GM12878 (cell line): ENCODE results near the gene NUAK1. TPM values are rescaled to one million over a fixed set of nuclear protein-coding genes. Genes with fewer than 3 reads are reported as not detected.

Experiments used
- ATAC-seq: fragments of 200-7000 bp; cut with Tn5 transposase; 3 replicates; pipeline ENCODE4 v1.9.1; 2020; ENCODE audit warnings: mild to moderate bottlenecking, moderate library complexity
- BruUV-seq: library from RNA; stranded (reverse); fragments of 400-500 nt; replicated peaks from 2 replicates; lab custom pipeline; 2021; lab: Mats Ljungman, UMichigan
- CTCF ChIA-PET: fragments of 300-600 bp; sonication (Branson Sonifier 250); formaldehyde crosslinking; extraction: SDS; loops from one replicate; lab custom pipeline; 2021; ENCODE audit warnings: inconsistent platforms; lab: Yijun Ruan, JAX
- POLR2A ChIA-PET: fragments of 350-600 bp; formaldehyde crosslinking; extraction: SDS; loops from one replicate; lab custom pipeline; 2021; ENCODE audit warnings: inconsistent platforms; lab: Charles Lee
- RAD21 ChIA-PET: fragments of 300-600 bp; sonication (Branson Sonifier 250); formaldehyde crosslinking; loops from one replicate; lab custom pipeline; 2023; ENCODE audit warnings: antibody characterized with exemption; ENCODE audit not compliant: unreplicated experiment; lab: Charles Lee
- SMC1A ChIA-PET: fragments of 300-600 bp; sonication (Branson Sonifier 250); formaldehyde crosslinking; loops from one replicate; lab custom pipeline; 2023; ENCODE audit not compliant: unreplicated experiment, uncharacterized antibody; lab: Charles Lee
- DNase-seq: peaks from one replicate; pipeline ENCODE4 v3.0.0-alpha.2; 2011; ENCODE audit warnings: low read depth, low spot score
- FAIRE-seq: peaks from 3 replicates; lab custom pipeline; 2011; peaks lifted over from hg19 to GRCh38; lab: Jason Lieb, UNC
- H2AFZ ChIP-seq: 2 replicates; pipeline ENCODE4 v1.6.0; 2011; ENCODE audit warnings: low read depth, low read length, control low read depth; ENCODE audit not compliant: control insufficient read depth
- H3K27ac ChIP-seq: 2 replicates; pipeline ENCODE4 v1.5.1; 2011; ENCODE audit warnings: control low read depth; ENCODE audit not compliant: control insufficient read depth, insufficient read depth
- H3K27me3 ChIP-seq, 2 experiments: replicated peaks in 1 of 2; 2 replicates each; pipeline versions ENCODE4 v1.6.0 to v1.6.1; 2011; ENCODE audit warnings: low read length in 1 of 2; ENCODE audit not compliant: control insufficient read depth in 2 of 2, insufficient read depth in 2 of 2
- H3K36me3 ChIP-seq, 2 experiments: 2 replicates each; pipeline ENCODE4 v1.5.1; 2011; ENCODE audit warnings: low read length in 1 of 2; ENCODE audit not compliant: control insufficient read depth in 2 of 2, insufficient read depth in 2 of 2
- H3K4me1 ChIP-seq: 2 replicates; pipeline ENCODE4 v1.6.1; 2011; ENCODE audit warnings: mild to moderate bottlenecking, low read length, moderate library complexity, mixed read lengths; ENCODE audit not compliant: control insufficient read depth, insufficient read depth
- H3K4me2 ChIP-seq: 2 replicates; pipeline ENCODE4 v1.6.0; 2011; ENCODE audit warnings: control low read depth; ENCODE audit not compliant: control insufficient read depth, insufficient read depth
- H3K4me3 ChIP-seq: fragments of 200-600 bp; sonication (generic); 2 replicates; pipeline ENCODE4 v1.5.1; 2016
- H3K79me2 ChIP-seq: 2 replicates; pipeline ENCODE4 v1.6.0; 2011; ENCODE audit warnings: low read length; ENCODE audit not compliant: control insufficient read depth, insufficient read depth
- H3K9ac ChIP-seq: 2 replicates; pipeline ENCODE4 v1.8.0; 2011; ENCODE audit warnings: low read length, control low read depth, mixed read lengths; ENCODE audit not compliant: control insufficient read depth, insufficient read depth
- H3K9me3 ChIP-seq: replicated peaks from 3 replicates; pipeline ENCODE4 v1.5.1; 2011; ENCODE audit warnings: mild to moderate bottlenecking, low read length; ENCODE audit not compliant: control insufficient read depth, insufficient read depth
- H4K20me1 ChIP-seq: 2 replicates; pipeline ENCODE4 v1.6.0; 2011; ENCODE audit not compliant: control insufficient read depth, insufficient read depth
- MYB ChIP-seq: fragments of 150-350 bp; IDR thresholded peaks from 2 replicates; pipeline ENCODE4 v1.6.1; 2014; ENCODE audit warnings: mild to moderate bottlenecking, low read depth, low read length, borderline replicate concordance
- NFXL1 ChIP-seq: fragments of 450-650 bp; IDR thresholded peaks from 2 replicates; pipeline ENCODE4 v1.6.1; 2017; ENCODE audit warnings: antibody characterized with exemption, mild to moderate bottlenecking, borderline replicate concordance
- RBBP5 ChIP-seq: fragments of 200-600 bp; sonication (generic); conservative IDR thresholded peaks from 2 replicates; pipeline ENCODE4 v1.6.1; 2016
- YY1 ChIP-seq: IDR thresholded peaks from 2 replicates; pipeline ENCODE4 v1.6.1; 2011; ENCODE audit warnings: low read depth, mild to moderate bottlenecking, low read length
- ZNF24 ChIP-seq: fragments of 450-650 bp; IDR thresholded peaks from 2 replicates; pipeline ENCODE4 v1.6.1; 2017; ENCODE audit warnings: antibody characterized with exemption, mild to moderate bottlenecking
- ZNF687 ChIP-seq: fragments of 450-650 bp; IDR thresholded peaks from 2 replicates; pipeline ENCODE4 v1.6.1; 2017; ENCODE audit warnings: mild to moderate bottlenecking, moderate library complexity
- WGBS: methylation state at CpG from one replicate; pipeline ENCODE4 v1.1.6; 2016; ENCODE audit warnings: low lambda C conversion rate; ENCODE audit not compliant: insufficient replicate concordance, insufficient coverage; ENCODE audit errors: missing lambda C conversion rate; 5-methylcytosine and 5-hydroxymethylcytosine counted together
- in situ Hi-C: fragments of 300-500 bp; cut with MboI; formaldehyde crosslinking; loops from 9 replicates; pipeline ENCODE4 v1.14.3; 2018; ENCODE audit warnings: mixed read lengths
- intact Hi-C: fragments of 100-400 bp; cut with micrococcal nuclease; formaldehyde crosslinking; loops from one replicate; pipeline ENCODE4 v1.14.2; 2022; ENCODE audit not compliant: unreplicated experiment
- polyA plus RNA-seq, 11 experiments: library from polyadenylated mRNA; depleted of rRNA in 4 of 11; unstranded in 6 of 11; stranded (reverse) in 5 of 11; fragments of >200 nt; fragmentation: Nextera tagmentation in 4 of 11; fragmentation: Illumina TruSeq in 1 of 11; extraction: Ambion mirVana in 4 of 11; extraction: Trizol in 1 of 11; gene quantifications; 1 replicate in 1 of 11; 2 replicates in 10 of 11; pipeline versions ENCODE4 v1.2.1 to v1.2.3, GENCODE V29; 2011 to 2016; ENCODE audit warnings: inconsistent platforms in 2 of 11, missing spikeins in 2 of 11, low read depth in 1 of 11
- total RNA-seq, 4 experiments: library from RNA; depleted of rRNA in 3 of 4; stranded (reverse); fragments of >200 nt in 3 of 4; fragmentation: Illumina TruSeq in 1 of 4; extraction: Trizol in 1 of 4; gene quantifications; 2 replicates each; pipeline versions ENCODE4 v1.2.1 to v1.2.3, GENCODE V29; 2013 to 2021

The NUAK1 gene
- total and polyA plus RNA-seq, 10 of the 15 experiments (the other 5 are each of a cell fraction or from before 2014, with no cell fraction given) = 0.03 to 0.42 (median 0.08) TPM; not detected in 2

- in situ Hi-C loops = no loop called here
Observed at GRCh38 chr12:106109168-106109910, 29.4 kb downstream of the NUAK1 start.

More at GRCh38 chr12:106109168-106109910, 29.4 kb downstream of the NUAK1 start:
- no peak overlapping the region for H3K4me2 ChIP-seq
- no peak overlapping the region for H3K9ac ChIP-seq
- SMC1A ChIA-PET = interaction anchor here (1.8 kb wide), 1 partner anchor 9 kb away, joined by 9 read pairs; no protein-coding TSS in a partner anchor
- CTCF ChIA-PET = interaction anchor here (0.7 to 1.3 kb wide), 3 partner anchors 9 to 28 kb away, joined by 3 to 4 read pairs (median 4); no protein-coding TSS in a partner anchor
- DNase-seq = no peak
- H3K27ac ChIP-seq = no peak overlapping the region
- no TSS peak for BruUV-seq
- H4K20me1 ChIP-seq = no peaks in the 10 kb centered on the region
- no peaks in the 10 kb centered on the region for H3K4me1 ChIP-seq
- RAD21 ChIA-PET = no interaction called here
- no peaks in the 10 kb centered on the region for H3K36me3 ChIP-seq
- intact Hi-C loops = no loop called here
- no peak overlapping the region for H2AFZ ChIP-seq
- no peak for FAIRE-seq
- TF ChIP-seq NFXL1 (no peak), ZNF24 (no peak), MYB (no peak), RBBP5 (no peak), ZNF687 (no peak), YY1 (no peak)
- POLR2A ChIA-PET = no interaction called here
- ATAC-seq = no peak
- 27% methylated on average over 4 of the region's 4 CpGs for whole genome bisulfite sequencing
- H3K79me2 ChIP-seq = no peaks in the 10 kb centered on the region
- H3K27me3 ChIP-seq = peaks cover 0 to 3% of the 10 kb centered on the region in 2 experiments; a peak in 2 of 4 replicates
- no peak overlapping the region for H3K4me3 ChIP-seq
- H3K9me3 ChIP-seq = no peaks in the 10 kb centered on the region
